NCI-H748 treated with DMSO at 0.1 percent for 48 hours (cell line): ENCODE measurements around the gene HTRA3.

ENCODE experiments used
- DNase-seq: peaks from one replicate; lab custom pipeline; 2025; lab: John Stamatoyannopoulos, UW

The HTRA3 gene

GRCh38 chr4:8293131-8293975 is 23.8 kb downstream of the HTRA3 start:
- no peak for DNase-seq

- DNase-seq, result no peak
These were observed 24.5 kb downstream of the HTRA3 start for GRCh38 chr4:8294036-8294435.

GRCh38 chr4:8294775-8295174 is 25.2 kb downstream of the HTRA3 start:
- no peak for DNase-seq

GRCh38 chr4:8295471-8295870 is 25.9 kb downstream of the HTRA3 start:
- DNase-seq, result no peak

- DNase-seq, result no peak
These were observed 26.9 kb downstream of the HTRA3 start for GRCh38 chr4:8296491-8296890.

- no peak for DNase-seq
These were observed 27.6 kb downstream of the HTRA3 start for GRCh38 chr4:8297141-8297601.

- no peak for DNase-seq
These were observed 28.3 kb downstream of the HTRA3 start for GRCh38 chr4:8297691-8298485.

- no peak for DNase-seq
These were observed 31.3 kb downstream of the HTRA3 start for GRCh38 chr4:8300832-8301231.

GRCh38 chr4:8301851-8302730 is 32.5 kb downstream of the HTRA3 start:
- no peak for DNase-seq

- no peak for DNase-seq
These were observed 33.5 kb downstream of the HTRA3 start for GRCh38 chr4:8303081-8303480.

- DNase-seq, result no peak
These were observed 34.1 kb downstream of the HTRA3 start for GRCh38 chr4:8303485-8304281.

- DNase-seq, result no peak
These were observed 35.5 kb downstream of the HTRA3 start for GRCh38 chr4:8304827-8305695.

GRCh38 chr4:8305851-8306471 is 36.4 kb downstream of the HTRA3 start:
- DNase-seq, result no peak

GRCh38 chr4:8306511-8307021 is 37.0 kb downstream of the HTRA3 start:
- DNase-seq, result no peak

GRCh38 chr4:8307121-8307520 is 37.6 kb downstream of the HTRA3 start:
- no peak for DNase-seq

- no peak for DNase-seq
These were observed 38.2 kb downstream of the HTRA3 start for GRCh38 chr4:8307714-8308113.

GRCh38 chr4:8308144-8308543 is 38.6 kb downstream of the HTRA3 start:
- DNase-seq, result no peak

GRCh38 chr4:8308856-8309771 is 39.6 kb downstream of the HTRA3 start:
- no peak for DNase-seq

- DNase-seq, result no peak
These were observed 40.8 kb downstream of the HTRA3 start for GRCh38 chr4:8310306-8310705.
